HG03060 (cell line): Measurements from ENCODE around the gene RFPL1.
"Not testable (repeated sequence)": the region's sequence is repeated elsewhere in the genome, so short reads cannot be mapped to it uniquely, and the experiment has no call there.

Source experiments
- ATAC-seq: cut with Tn5 transposase; IDR thresholded peaks from one replicate; pipeline ENCODE4 v1.9.1; 2021; ENCODE audit warnings: low read depth, moderate number of reproducible peaks; ENCODE audit not compliant: unreplicated experiment

The RFPL1 gene

GRCh38 chr22:29475550-29475949 lies 37.2 kb downstream of the RFPL1 start:
- ATAC-seq = no peak

GRCh38 chr22:29476116-29476515 lies 37.7 kb downstream of the RFPL1 start:
- ATAC-seq = no peak

GRCh38 chr22:29477723-29478318 lies 39.4 kb downstream of the RFPL1 start:
- no peak for ATAC-seq

- ATAC-seq = no peak
Measured at GRCh38 chr22:29478326-29479276, 40.2 kb downstream of the RFPL1 start.

GRCh38 chr22:29479417-29480261 lies 41.3 kb downstream of the RFPL1 start, which contains the start of gene NEFH:
NEFH (plus strand) TSS chr22:29480218; CDS start chr22:29480263, 45 bp downstream.
- ATAC-seq = no peak

- ATAC-seq = no peak
Measured at GRCh38 chr22:29480262-29480511, 41.8 kb downstream of the RFPL1 start.

- ATAC-seq = no peak
Measured at GRCh38 chr22:29480512-29481264, 42.3 kb downstream of the RFPL1 start.

GRCh38 chr22:29481265-29482000 lies 43.0 kb downstream of the RFPL1 start:
- no peak for ATAC-seq

GRCh38 chr22:29482253-29482652 lies 43.9 kb downstream of the RFPL1 start:
- no peak for ATAC-seq

- ATAC-seq = no peak
Measured at GRCh38 chr22:29482726-29483125, 44.3 kb downstream of the RFPL1 start.

- ATAC-seq = no peak
Measured at GRCh38 chr22:29483254-29483653, 44.9 kb downstream of the RFPL1 start.

- no peak for ATAC-seq
Measured at GRCh38 chr22:29484642-29485041, 46.3 kb downstream of the RFPL1 start.

GRCh38 chr22:29485448-29485847 lies 47.1 kb downstream of the RFPL1 start:
- no peak for ATAC-seq

GRCh38 chr22:29487426-29487986 lies 49.1 kb downstream of the RFPL1 start:
- no peak for ATAC-seq

- ATAC-seq = not testable (repeated sequence)
Measured at GRCh38 chr22:29489127-29489780, 50.9 kb downstream of the RFPL1 start.

- ATAC-seq = no peak
Measured at GRCh38 chr22:29491012-29491411, 52.6 kb downstream of the RFPL1 start.
